Endothelial cell of umbilical vein (primary cell): Measurements from ENCODE around the gene CPNE8. TPM values are rescaled to one million over a fixed set of nuclear protein-coding genes. Genes with fewer than 3 reads are reported as not detected.

Source experiments
- BruUV-seq: library from RNA; stranded (reverse); fragments of 400-500 nt; replicated peaks from 2 replicates; lab custom pipeline; 2021; lab: Mats Ljungman, UMichigan
- CTCF ChIA-PET: fragments of 300-600, 350-600 bp; sonication (Branson Sonifier 250); formaldehyde crosslinking; loops from one replicate; lab custom pipeline; 2021; ENCODE audit warnings: antibody characterized with exemption, inconsistent platforms; lab: Charles Lee
- POLR2A ChIA-PET: fragments of 300-600, 350-600 bp; sonication (Branson Sonifier 250); formaldehyde crosslinking; loops from one replicate; lab custom pipeline; 2021; ENCODE audit warnings: antibody characterized with exemption, inconsistent platforms; lab: Charles Lee
- DNase-seq: peaks from one replicate; pipeline ENCODE4 v3.0.0-alpha.2; 2011; ENCODE audit warnings: low read depth, low spot score
- FAIRE-seq: peaks from 2 replicates; lab custom pipeline; 2011; peaks lifted over from hg19 to GRCh38; lab: Jason Lieb, UNC
- H2AFZ ChIP-seq: 2 replicates; pipeline ENCODE4 v1.6.0; 2012; ENCODE audit warnings: low read depth, low read length, control low read depth, inconsistent platforms
- H3K27ac ChIP-seq: 2 replicates; pipeline ENCODE4 v1.5.1; 2011; ENCODE audit warnings: low read depth, mild to moderate bottlenecking, control low read depth, low read length, moderate library complexity; ENCODE audit not compliant: insufficient read depth
- H3K27me3 ChIP-seq, 2 experiments: 2 replicates each; pipeline versions ENCODE4 v1.6.0 to v1.6.1; 2011; ENCODE audit warnings: low read length in 2 of 2, mixed read lengths in 1 of 2; ENCODE audit not compliant: control insufficient read depth in 2 of 2, insufficient read depth in 2 of 2
- H3K36me3 ChIP-seq, 2 experiments: 2 replicates in 1 of 2; 3 replicates in 1 of 2; pipeline ENCODE4 v1.5.1; 2011; ENCODE audit warnings: low read length in 2 of 2, mild to moderate bottlenecking in 1 of 2, moderate library complexity in 1 of 2; ENCODE audit not compliant: control insufficient read depth in 2 of 2, insufficient read depth in 2 of 2; ENCODE audit errors: extremely low read depth in 1 of 2
- H3K4me1 ChIP-seq: 3 replicates; pipeline ENCODE4 v1.5.1; 2011; ENCODE audit warnings: mild to moderate bottlenecking, low read length; ENCODE audit not compliant: control insufficient read depth, insufficient read depth; ENCODE audit errors: extremely low read depth
- H3K4me2 ChIP-seq: 2 replicates; pipeline ENCODE4 v1.6.1; 2011; ENCODE audit warnings: low read length, control low read depth, mixed read lengths; ENCODE audit not compliant: insufficient read depth
- H3K4me3 ChIP-seq, 3 experiments: fragments of 200-600 bp in 1 of 3; sonication (generic), shearing (Covaris generic) in 1 of 3; replicated peaks in 1 of 3; 2 replicates each; pipeline ENCODE4 v1.5.1; 2011 to 2016; ENCODE audit warnings: control low read depth in 3 of 3, low read length in 3 of 3, mild to moderate bottlenecking in 2 of 3, inconsistent platforms in 1 of 3, low read depth in 1 of 3, moderate library complexity in 1 of 3; ENCODE audit not compliant: insufficient read depth in 1 of 3
- H3K79me2 ChIP-seq: 2 replicates; pipeline ENCODE4 v1.6.0; 2012; ENCODE audit warnings: low read length, inconsistent platforms; ENCODE audit not compliant: control insufficient read depth, insufficient read depth
- H3K9ac ChIP-seq: replicated peaks from 2 replicates; pipeline ENCODE3; 2011; ENCODE audit warnings: low read length, control low read depth; ENCODE audit not compliant: insufficient read depth; ENCODE audit errors: extremely low read depth
- H3K9me1 ChIP-seq: replicated peaks from 3 replicates; pipeline ENCODE4 v1.6.0; 2011; ENCODE audit warnings: mild to moderate bottlenecking, low read length; ENCODE audit not compliant: control insufficient read depth, insufficient read depth; ENCODE audit errors: extremely low read depth
- H3K9me3 ChIP-seq: replicated peaks from 2 replicates; pipeline ENCODE4 v1.5.1; 2012; ENCODE audit warnings: low read length, inconsistent platforms; ENCODE audit not compliant: control insufficient read depth, insufficient read depth
- H4K20me1 ChIP-seq: replicated peaks from 2 replicates; pipeline ENCODE3; 2011; ENCODE audit warnings: mild to moderate bottlenecking, low read length; ENCODE audit not compliant: control insufficient read depth, insufficient read depth; ENCODE audit errors: extremely low read depth
- EZH2 ChIP-seq: IDR thresholded peaks from 2 replicates; pipeline ENCODE4 v1.6.1; 2012; ENCODE audit warnings: borderline replicate concordance, low read depth, mild to moderate bottlenecking, moderate library complexity, low read length, inconsistent platforms; ENCODE audit not compliant: severe bottlenecking
- FOS ChIP-seq: IDR thresholded peaks from 2 replicates; pipeline ENCODE4 v1.6.1; 2011; ENCODE audit warnings: mild to moderate bottlenecking, low read length, moderate library complexity, borderline replicate concordance; ENCODE audit not compliant: insufficient read depth
- GATA2 ChIP-seq: IDR thresholded peaks from 2 replicates; pipeline ENCODE4 v1.7.0; 2011; ENCODE audit warnings: low read depth, mild to moderate bottlenecking, moderate library complexity, mixed read lengths, low read length; ENCODE audit not compliant: insufficient read length, insufficient read depth
- JUN ChIP-seq: IDR thresholded peaks from 2 replicates; pipeline ENCODE4 v1.6.1; 2011; ENCODE audit warnings: borderline replicate concordance, low read depth; ENCODE audit not compliant: insufficient read length, insufficient read depth
- MAX ChIP-seq: IDR thresholded peaks from 2 replicates; pipeline ENCODE4 v1.6.1; 2011; ENCODE audit not compliant: insufficient read depth, insufficient read length
- MYC ChIP-seq: IDR thresholded peaks from one replicate; pipeline ENCODE4 v1.6.1; 2011; ENCODE audit warnings: mild to moderate bottlenecking, low read depth, low read length
- POLR2A ChIP-seq: IDR thresholded peaks from 2 replicates; pipeline ENCODE4 v1.6.1; 2012; ENCODE audit warnings: low read depth, mild to moderate bottlenecking, control low read depth, low read length
- POLR2AphosphoS5 ChIP-seq: IDR thresholded peaks from 2 replicates; pipeline ENCODE4 v1.6.1; 2012; ENCODE audit warnings: low read depth, mild to moderate bottlenecking, control low read depth, low read length, moderate library complexity; ENCODE audit not compliant: insufficient read depth
- dilution Hi-C: fragments of 300-500 bp; cut with MboI; formaldehyde crosslinking; loops from one replicate; pipeline ENCODE4 v1.15.0; 2019; ENCODE audit warnings: low sequenced_read_pairs; ENCODE audit not compliant: extremely low pct_ligation_motif_present
- intact Hi-C: fragments of 100-400 bp; cut with micrococcal nuclease; formaldehyde crosslinking; loops from one replicate; pipeline ENCODE4 v1.10.0; 2022
- polyA plus RNA-seq, 4 experiments: library from polyadenylated mRNA; depleted of rRNA in 3 of 4; stranded (reverse) in 3 of 4; unstranded in 1 of 4; fragments of >200 nt; gene quantifications; 2 replicates each; pipeline versions ENCODE4 v1.2.1 to v1.2.3, GENCODE V29; 2011 to 2012; ENCODE audit warnings: missing spikeins in 1 of 4
- total RNA-seq: library from RNA; stranded (reverse); gene quantifications from 2 replicates; pipeline ENCODE4 v1.2.3, GENCODE V29; 2021
- TF ChIP-seq, protein P1 (sequence below), 2 donors: IDR thresholded peaks; 1 replicate in 1 of 2; 2 replicates in 1 of 2; pipeline ENCODE4 v1.5.1; 2011; ENCODE audit warnings: low read length in 2 of 2, mild to moderate bottlenecking in 2 of 2, moderate library complexity in 2 of 2, control low read depth in 1 of 2, inconsistent platforms in 1 of 2, low read depth in 1 of 2; ENCODE audit not compliant: insufficient read depth in 1 of 2; ENCODE audit errors: extremely low read depth in 1 of 2

Gene CPNE8
- total and polyA plus RNA-seq, 2 donors (not counting 3 experiments of a cell fraction or from before 2014, with no cell fraction given): 4.4 to 13.7 TPM

DNA sequence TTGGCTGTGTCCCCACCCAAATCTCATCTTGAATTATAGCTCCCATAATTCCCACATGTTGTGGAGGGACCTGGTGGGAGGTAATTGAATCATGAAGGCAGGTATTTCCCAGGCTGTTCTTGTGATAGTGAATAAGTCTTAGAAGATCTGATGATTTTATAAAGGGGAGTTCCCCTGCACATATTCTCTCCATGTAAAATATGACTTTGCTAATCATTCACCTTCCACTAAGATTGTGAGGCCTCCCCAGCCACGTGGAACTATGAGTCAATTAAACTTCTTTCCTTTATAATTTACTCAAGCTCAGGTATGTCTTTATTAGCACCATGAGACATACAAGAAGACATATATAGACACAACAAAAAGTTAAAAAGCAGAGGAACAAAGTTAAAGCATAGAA is 120.0 kb downstream of the CPNE8 start:
- TF ChIP-seq JUN: no peak
- no peak for TF ChIP-seq POLR2AphosphoS5
- TF ChIP-seq MAX: no peak
- TF ChIP-seq, protein P1, sequence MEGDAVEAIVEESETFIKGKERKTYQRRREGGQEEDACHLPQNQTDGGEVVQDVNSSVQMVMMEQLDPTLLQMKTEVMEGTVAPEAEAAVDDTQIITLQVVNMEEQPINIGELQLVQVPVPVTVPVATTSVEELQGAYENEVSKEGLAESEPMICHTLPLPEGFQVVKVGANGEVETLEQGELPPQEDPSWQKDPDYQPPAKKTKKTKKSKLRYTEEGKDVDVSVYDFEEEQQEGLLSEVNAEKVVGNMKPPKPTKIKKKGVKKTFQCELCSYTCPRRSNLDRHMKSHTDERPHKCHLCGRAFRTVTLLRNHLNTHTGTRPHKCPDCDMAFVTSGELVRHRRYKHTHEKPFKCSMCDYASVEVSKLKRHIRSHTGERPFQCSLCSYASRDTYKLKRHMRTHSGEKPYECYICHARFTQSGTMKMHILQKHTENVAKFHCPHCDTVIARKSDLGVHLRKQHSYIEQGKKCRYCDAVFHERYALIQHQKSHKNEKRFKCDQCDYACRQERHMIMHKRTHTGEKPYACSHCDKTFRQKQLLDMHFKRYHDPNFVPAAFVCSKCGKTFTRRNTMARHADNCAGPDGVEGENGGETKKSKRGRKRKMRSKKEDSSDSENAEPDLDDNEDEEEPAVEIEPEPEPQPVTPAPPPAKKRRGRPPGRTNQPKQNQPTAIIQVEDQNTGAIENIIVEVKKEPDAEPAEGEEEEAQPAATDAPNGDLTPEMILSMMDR (IDR thresholded peaks at IDR 0.05; ENCODE audit: extremely low read depth in 1 of 2, insufficient read depth in 1 of 2, low read depth in 1 of 2, low read length in 2 of 2): no peak
- no peak for TF ChIP-seq MYC
- TF ChIP-seq FOS: no peak
- no peak for TF ChIP-seq GATA2
- no peak for TF ChIP-seq EZH2
- no peak for TF ChIP-seq POLR2A
- Histone ChIP-seq H3K27ac (no peak overlapping the region), H3K4me2 (no peak overlapping the region), H3K9ac (no peak overlapping the region), H3K4me3 (no peak overlapping the region), H3K9me1 (no peaks in the 10 kb centered on the region), H4K20me1 (no peaks in the 10 kb centered on the region), H3K36me3 (no peaks in the 10 kb centered on the region), H3K79me2 (no peaks in the 10 kb centered on the region), H2AFZ (no peak overlapping the region), H3K9me3 (no peaks in the 10 kb centered on the region), H3K4me1 (no peaks in the 10 kb centered on the region), H3K27me3 (no peaks in the 10 kb centered on the region)
- BruUV-seq: no TSS peak
- no peak for DNase-seq
- POLR2A ChIA-PET: no interaction called here
- intact Hi-C loops (no loop called here), dilution Hi-C loops (no loop called here)
- FAIRE-seq: no peak
- CTCF ChIA-PET: no interaction called here
